SKM-1 treated with dmso at 0.1 percent for 144 hours (cell line): ENCODE data around the gene SPACA9.

Experiments
- DNase-seq: peaks from one replicate; lab custom pipeline; 2025; ENCODE audit not compliant: unreplicated experiment; lab: John Stamatoyannopoulos, UW

Gene SPACA9

GRCh38 chr9:132937463-132937901, 58.8 kb downstream of the SPACA9 start:
- DNase-seq = no peak

- no peak for DNase-seq
Observed at GRCh38 chr9:132939169-132939568, 60.5 kb downstream of the SPACA9 start.
